Kidney (tissue), 14 donors: Measurements from ENCODE around the gene NPHP4. TPM values are rescaled to one million over a fixed set of nuclear protein-coding genes. Genes with fewer than 3 reads are reported as not detected.

Source experiments
- DNase-seq, 5 donors: peaks; one replicate each; pipeline ENCODE4 v3.0.0-alpha.2; 2013 to 2020
- FAIRE-seq: peaks from 2 replicates; lab custom pipeline; 2012; peaks lifted over from hg19 to GRCh38; lab: Jason Lieb, UNC
- H3K27ac ChIP-seq, 2 donors: one replicate each; pipeline ENCODE4 v1.7.0; 2013; ENCODE audit warnings: low read depth in 2 of 2, low read length in 2 of 2, inconsistent platforms in 1 of 2
- H3K27me3 ChIP-seq: one replicate; pipeline ENCODE4 v1.7.1; 2013; ENCODE audit warnings: low read length, inconsistent platforms; ENCODE audit not compliant: control insufficient read depth, insufficient read depth
- H3K36me3 ChIP-seq, 3 donors: one replicate each; pipeline versions ENCODE4 v1.7.0 to v1.7.1; 2013; ENCODE audit warnings: low read length in 3 of 3, control low read depth in 1 of 3, inconsistent platforms in 1 of 3; ENCODE audit not compliant: insufficient read depth in 3 of 3, control insufficient read depth in 2 of 3
- H3K4me1 ChIP-seq, 3 donors: one replicate each; pipeline versions ENCODE4 v1.7.0 to v1.7.1; 2013; ENCODE audit warnings: low read length in 3 of 3, inconsistent platforms in 1 of 3, low read depth in 1 of 3; ENCODE audit not compliant: control insufficient read depth in 2 of 3, insufficient read depth in 2 of 3
- H3K4me3 ChIP-seq, 3 donors: one replicate each; pipeline versions ENCODE4 v1.7.0 to v1.8.1; 2013; ENCODE audit warnings: low read length in 3 of 3, control low read depth in 1 of 3, inconsistent platforms in 1 of 3
- H3K9ac ChIP-seq, 3 donors: one replicate each; pipeline versions ENCODE4 v1.7.0 to v1.7.1; 2013; ENCODE audit warnings: low read length in 3 of 3, control low read depth in 1 of 3, inconsistent platforms in 1 of 3
- H3K9me3 ChIP-seq, 3 donors: one replicate each; pipeline versions ENCODE4 v1.7.0 to v1.7.1; 2013; ENCODE audit warnings: low read length in 3 of 3, control low read depth in 1 of 3, inconsistent platforms in 1 of 3; ENCODE audit not compliant: control insufficient read depth in 2 of 3, insufficient read depth in 1 of 3
- intact Hi-C: fragments of 100-400 bp; cut with DNase I; formaldehyde crosslinking; loops from one replicate; pipeline ENCODE4 v1.11.1; 2022
- polyA plus RNA-seq: library from polyadenylated mRNA; stranded (reverse); fragments of 350-450 nt; fragmentation: Illumina TruSeq; extraction: RNeasy Lipid Tissue Mini Kit (QIAGEN cat#74804); gene quantifications from one replicate; pipeline ENCODE4 v1.2.3, GENCODE V29; 2014; ENCODE audit warnings: low read depth, low replicate concordance; ENCODE audit not compliant: insufficient read depth
- total RNA-seq: library from RNA; stranded (reverse); fragmentation: NEBNext Ultra II Directional; extraction: Animal tissue kit (Norgen Biotek cat#: 25700); gene quantifications from one replicate; pipeline ENCODE4 v1.2.1, GENCODE V29; 2021
- TF ChIP-seq, protein P1 (sequence below): IDR thresholded peaks from 3 replicates; pipeline ENCODE4 v1.5.1; 2012; ENCODE audit warnings: mild to moderate bottlenecking, moderate library complexity, borderline replicate concordance; ENCODE audit not compliant: insufficient read depth; ENCODE audit errors: extremely low read depth
- donor health status: control.
- donor health status: control.
- donor health status: control.
- donor health status: control.
- donor health status: control.
- donor health status: DM: yes; HTN: yes; CAD: no.
- donor health status: Normal renal cell carcinoma (clear cell type).

NPHP4 gene
- total and polyA plus RNA-seq, 2 donors from 2014 or later: 2.9 to 16.1 TPM

DNA sequence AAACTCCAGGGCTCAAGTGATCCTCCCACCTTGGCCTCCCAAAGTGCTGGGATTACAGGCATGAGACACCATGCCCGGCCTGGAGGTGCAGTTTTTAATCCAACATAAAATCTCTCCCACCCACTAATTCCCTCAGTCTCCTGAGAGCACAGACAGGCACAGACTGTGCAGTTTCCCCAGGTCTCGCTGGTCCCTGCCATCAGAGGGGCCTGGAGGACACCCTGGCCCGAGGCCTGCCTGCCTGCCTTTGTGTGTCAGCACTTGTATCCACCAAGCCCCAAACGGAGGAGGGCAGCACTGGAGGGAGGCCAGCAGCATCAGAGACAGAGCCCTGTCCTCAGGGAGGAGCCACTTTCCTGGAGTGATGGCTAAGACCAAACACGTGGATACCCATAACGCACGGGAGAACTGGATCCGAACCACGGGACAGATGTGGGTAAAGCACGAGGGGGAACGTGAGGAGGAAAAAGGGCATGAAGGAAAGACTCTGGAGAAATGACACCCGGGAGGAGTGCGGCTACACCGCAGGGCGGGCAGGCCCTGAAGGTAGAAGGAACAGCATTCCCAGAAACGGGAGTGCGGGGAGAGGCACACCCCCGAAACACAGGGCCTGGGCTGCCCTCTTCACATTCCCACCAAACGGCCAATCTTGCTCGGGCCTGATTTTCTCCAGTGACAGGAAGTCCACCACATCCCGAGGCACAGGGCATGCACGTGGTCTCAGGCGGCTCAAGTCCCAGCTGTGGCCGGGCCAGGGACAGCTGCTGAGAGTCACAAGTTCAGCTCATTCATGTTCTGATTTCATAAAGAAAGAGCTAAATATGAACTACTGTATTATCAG lies 29.7 kb downstream of the NPHP4 start:
- FAIRE-seq (no peak), DNase-seq (no peak)
- intact Hi-C loops: no loop called here
- Histone ChIP-seq H3K27me3 (no peaks in the 10 kb centered on the region), H3K27ac (no peak overlapping the region), H3K9ac (no peak overlapping the region), H3K9me3 (no peaks in the 10 kb centered on the region), H3K4me3 (no peak overlapping the region), H3K4me1 (no peaks in the 10 kb centered on the region), H3K36me3 (peaks cover 0 to 13% (median 9%) of the 10 kb centered on the region in 3 donors)
- TF ChIP-seq, protein P1, sequence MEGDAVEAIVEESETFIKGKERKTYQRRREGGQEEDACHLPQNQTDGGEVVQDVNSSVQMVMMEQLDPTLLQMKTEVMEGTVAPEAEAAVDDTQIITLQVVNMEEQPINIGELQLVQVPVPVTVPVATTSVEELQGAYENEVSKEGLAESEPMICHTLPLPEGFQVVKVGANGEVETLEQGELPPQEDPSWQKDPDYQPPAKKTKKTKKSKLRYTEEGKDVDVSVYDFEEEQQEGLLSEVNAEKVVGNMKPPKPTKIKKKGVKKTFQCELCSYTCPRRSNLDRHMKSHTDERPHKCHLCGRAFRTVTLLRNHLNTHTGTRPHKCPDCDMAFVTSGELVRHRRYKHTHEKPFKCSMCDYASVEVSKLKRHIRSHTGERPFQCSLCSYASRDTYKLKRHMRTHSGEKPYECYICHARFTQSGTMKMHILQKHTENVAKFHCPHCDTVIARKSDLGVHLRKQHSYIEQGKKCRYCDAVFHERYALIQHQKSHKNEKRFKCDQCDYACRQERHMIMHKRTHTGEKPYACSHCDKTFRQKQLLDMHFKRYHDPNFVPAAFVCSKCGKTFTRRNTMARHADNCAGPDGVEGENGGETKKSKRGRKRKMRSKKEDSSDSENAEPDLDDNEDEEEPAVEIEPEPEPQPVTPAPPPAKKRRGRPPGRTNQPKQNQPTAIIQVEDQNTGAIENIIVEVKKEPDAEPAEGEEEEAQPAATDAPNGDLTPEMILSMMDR: no peak

DNA sequence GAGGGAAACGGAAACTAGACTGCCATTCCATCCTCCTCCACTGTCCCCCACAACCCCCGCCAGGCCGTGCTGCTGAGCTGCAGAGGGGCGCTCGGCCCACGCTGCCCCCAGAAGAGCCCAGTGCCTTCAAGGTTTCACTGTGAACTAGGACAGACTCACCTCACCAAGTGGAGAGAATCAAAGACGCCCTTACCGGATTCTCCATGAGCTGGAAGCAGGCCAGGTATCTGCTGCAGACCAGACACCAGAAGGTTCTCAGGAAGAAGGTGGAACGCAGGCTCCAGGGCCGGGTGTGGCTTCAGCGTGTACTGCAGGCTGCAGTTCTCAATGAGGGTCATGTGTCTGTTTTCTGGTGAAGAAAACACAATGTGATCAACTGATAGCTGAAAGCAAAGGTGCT lies 30.6 kb downstream of the NPHP4 start:
- TF ChIP-seq, protein P1: no peak
- H3K27ac ChIP-seq: no peak overlapping the region
- no peaks in the 10 kb centered on the region for H3K27me3 ChIP-seq
- no peaks in the 10 kb centered on the region for H3K9me3 ChIP-seq
- no peak overlapping the region for H3K9ac ChIP-seq
- peaks cover 0 to 13% (median 8%) of the 10 kb centered on the region in 3 donors for H3K36me3 ChIP-seq
- H3K4me1 ChIP-seq: no peaks in the 10 kb centered on the region
- no peak for FAIRE-seq
- no peak overlapping the region for H3K4me3 ChIP-seq
- intact Hi-C loops: no loop called here
- DNase-seq: no peak

DNA sequence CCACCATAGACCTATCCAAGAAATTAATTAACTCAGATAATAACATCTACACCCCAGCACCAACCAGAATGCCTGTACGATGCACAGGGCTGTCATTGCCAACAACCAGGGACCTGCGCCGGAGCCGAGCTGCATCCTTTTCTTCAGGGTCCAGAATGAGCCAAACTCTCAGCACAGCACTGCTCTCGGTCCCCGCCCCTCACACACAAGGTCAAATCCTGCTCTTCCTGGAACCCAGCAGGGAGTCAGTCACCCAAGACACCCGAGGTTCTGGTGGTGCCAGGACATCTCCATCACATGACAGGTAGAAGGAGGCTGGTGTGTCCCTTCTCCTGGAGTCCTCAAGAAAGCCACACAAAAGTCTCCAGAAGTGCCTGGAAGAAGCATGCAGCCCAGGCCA lies 31.9 kb downstream of the NPHP4 start:
- H3K9me3 ChIP-seq: no peaks in the 10 kb centered on the region
- no peak overlapping the region for H3K27ac ChIP-seq
- H3K27me3 ChIP-seq: no peaks in the 10 kb centered on the region
- intact Hi-C loops: no loop called here
- H3K4me3 ChIP-seq: no peak overlapping the region
- TF ChIP-seq, protein P1: no peak
- DNase-seq: peak in 1 of 5 donors; percentile 55
- H3K4me1 ChIP-seq: no peaks in the 10 kb centered on the region
- peaks cover 0 to 14% (median 4%) of the 10 kb centered on the region in 3 donors for H3K36me3 ChIP-seq
- no peak overlapping the region for H3K9ac ChIP-seq
- FAIRE-seq: no peak
